ENCODE measurements around the gene NMUR1.

- TF ChIP-seq CTCF (IDR thresholded peaks at IDR 0.05) (no peak), POLR2A (IDR thresholded peaks at IDR 0.05) (no peak)
Observed at GRCh38 chr2:231494669-231495068, 35.6 kb downstream of the NMUR1 start.

Measured in uterus (tissue), 2 donors.